Activated CD4-positive, alpha-beta T cell treated with anti-CD3 and anti-CD28 coated beads, Interleukin-2, amount 10 ng/mL, durations not matched to agents 24 days and 14 days (primary cell): ENCODE results near the gene PLD5. TPM values are rescaled to one million over a fixed set of nuclear protein-coding genes. Genes with fewer than 3 reads are reported as not detected.
"Not testable (repeated sequence)": the region's sequence is repeated elsewhere in the genome, so short reads cannot be mapped to it uniquely, and the experiment has no call there.

ENCODE experiments used
- DNase-seq: peaks from one replicate; pipeline ENCODE4 v3.0.0; 2022
- H3K27ac Mint-ChIP-seq: one replicate; pipeline ENCODE4 v1.8.0; 2022; ENCODE audit warnings: mild to moderate bottlenecking, mixed read lengths
- H3K27me3 Mint-ChIP-seq: one replicate; pipeline ENCODE4 v1.8.0; 2022; ENCODE audit warnings: mixed read lengths
- H3K36me3 Mint-ChIP-seq: one replicate; pipeline ENCODE4 v1.8.0; 2022; ENCODE audit warnings: low read depth, mild to moderate bottlenecking, mixed read lengths
- H3K4me1 Mint-ChIP-seq: one replicate; pipeline ENCODE4 v1.8.0; 2021; ENCODE audit warnings: mixed read lengths
- H3K4me3 Mint-ChIP-seq: one replicate; pipeline ENCODE4 v1.8.0; 2022; ENCODE audit warnings: mild to moderate bottlenecking, moderate library complexity, mixed read lengths
- H3K9me3 Mint-ChIP-seq: one replicate; pipeline ENCODE4 v1.8.0; 2021; ENCODE audit warnings: mixed read lengths
- intact Hi-C: fragments of 100-400 bp; cut with micrococcal nuclease; formaldehyde crosslinking; loops from one replicate; pipeline ENCODE4 v1.15.1; 2023
- total RNA-seq: library from RNA; stranded (reverse); gene quantifications from 2 replicates; pipeline ENCODE4 v1.2.3, GENCODE V29; 2022

PLD5 gene
- total RNA-seq, 1 donor from 2014 or later = not detected

- no peaks in the 10 kb centered on the region for H3K4me1 Mint-ChIP-seq
- no peak overlapping the region for H3K4me3 Mint-ChIP-seq
- no peak for DNase-seq
- no peaks in the 10 kb centered on the region for H3K27me3 Mint-ChIP-seq
- H3K27ac Mint-ChIP-seq = no peak overlapping the region
- intact Hi-C loops = no loop called here
- no peaks in the 10 kb centered on the region for H3K9me3 Mint-ChIP-seq
- H3K36me3 Mint-ChIP-seq = no peaks in the 10 kb centered on the region
These were observed 281.0 kb downstream of the PLD5 start for GRCh38 chr1:242243472-242243871.

- Mint-ChIP-seq H3K36me3 (no peaks in the 10 kb centered on the region), H3K27me3 (no peaks in the 10 kb centered on the region), H3K4me1 (no peaks in the 10 kb centered on the region), H3K27ac (no peak overlapping the region), H3K9me3 (no peaks in the 10 kb centered on the region), H3K4me3 (no peak overlapping the region)
- intact Hi-C loops = no loop called here
- DNase-seq = no peak
These were observed 281.5 kb downstream of the PLD5 start for GRCh38 chr1:242242983-242243382.

GRCh38 chr1:242241936-242242335 is 282.6 kb downstream of the PLD5 start:
- DNase-seq = no peak

DNA sequence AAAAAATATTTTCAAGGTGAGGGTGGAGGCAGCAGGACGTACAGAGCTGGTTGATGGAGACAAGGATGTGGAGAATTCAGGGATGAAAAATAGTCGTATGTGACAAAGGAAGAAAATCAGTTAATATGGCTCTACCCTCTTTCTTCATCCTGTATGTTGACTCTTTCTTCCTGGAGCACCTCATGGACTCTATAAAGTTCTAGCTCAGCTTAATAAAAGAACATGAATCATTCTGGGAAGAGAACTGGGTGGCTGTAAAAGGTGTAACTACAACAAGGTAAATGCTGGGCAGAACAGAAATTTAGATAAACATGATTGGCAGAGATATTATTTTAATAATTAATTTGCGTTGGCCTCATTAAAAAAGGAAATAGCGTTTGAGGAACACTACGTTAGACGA is 283.8 kb downstream of the PLD5 start:
- no peaks in the 10 kb centered on the region for H3K27me3 Mint-ChIP-seq
- H3K4me3 Mint-ChIP-seq = no peak overlapping the region
- intact Hi-C loops = no loop called here
- no peaks in the 10 kb centered on the region for H3K4me1 Mint-ChIP-seq
- H3K9me3 Mint-ChIP-seq = no peaks in the 10 kb centered on the region
- H3K27ac Mint-ChIP-seq = no peak overlapping the region
- H3K36me3 Mint-ChIP-seq = no peaks in the 10 kb centered on the region
- DNase-seq = no peak

More at GRCh38 chr1:242241936-242242335, 282.6 kb downstream of the PLD5 start:
- Mint-ChIP-seq H3K4me1 (no peaks in the 10 kb centered on the region), H3K4me3 (no peak overlapping the region), H3K9me3 (no peaks in the 10 kb centered on the region), H3K27ac (no peak overlapping the region), H3K27me3 (no peaks in the 10 kb centered on the region), H3K36me3 (no peaks in the 10 kb centered on the region)
- intact Hi-C loops = no loop called here

DNA sequence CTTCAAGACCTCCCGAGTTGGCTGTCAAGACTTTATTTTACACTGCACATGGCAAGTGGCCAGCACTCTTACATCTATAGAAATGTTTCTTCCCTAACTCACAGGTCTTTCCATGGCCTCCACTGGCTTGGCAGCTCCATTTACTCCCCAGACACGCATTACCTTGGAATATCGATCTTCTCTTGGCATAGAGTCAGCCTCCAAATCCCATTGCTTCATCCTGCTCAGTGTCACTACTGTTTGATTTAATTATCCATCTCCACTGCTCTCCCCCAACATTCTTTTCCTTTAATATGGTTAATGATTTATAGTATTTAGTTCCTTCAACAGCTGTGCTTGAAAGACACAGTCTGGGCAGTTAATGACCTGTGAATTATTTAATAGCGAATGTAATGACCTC is 284.4 kb downstream of the PLD5 start:
- H3K9me3 Mint-ChIP-seq = no peaks in the 10 kb centered on the region
- no peaks in the 10 kb centered on the region for H3K27me3 Mint-ChIP-seq
- DNase-seq = no peak
- H3K36me3 Mint-ChIP-seq = no peaks in the 10 kb centered on the region
- no peaks in the 10 kb centered on the region for H3K4me1 Mint-ChIP-seq
- intact Hi-C loops = no loop called here
- no peak overlapping the region for H3K27ac Mint-ChIP-seq
- H3K4me3 Mint-ChIP-seq = no peak overlapping the region

DNA sequence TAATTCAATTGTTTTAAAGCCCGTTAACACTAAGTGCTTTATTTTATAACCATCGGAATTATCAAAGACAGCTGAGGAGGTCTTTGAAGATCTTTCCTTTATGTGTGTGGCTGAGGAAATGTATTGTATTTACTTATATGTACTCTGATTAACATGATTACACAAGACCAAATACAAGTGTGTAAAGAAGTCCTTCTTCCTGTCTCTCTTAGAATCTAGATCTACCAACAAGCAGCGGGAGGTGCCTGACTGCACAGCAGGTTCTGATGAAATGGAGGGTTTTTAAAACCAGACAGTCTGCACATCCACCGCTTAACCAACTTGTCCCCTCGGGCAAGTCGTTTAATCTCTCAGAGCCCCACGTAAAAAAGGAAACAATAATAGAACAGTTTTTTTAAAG is 285.1 kb downstream of the PLD5 start:
- Mint-ChIP-seq H3K4me1 (no peaks in the 10 kb centered on the region), H3K27ac (no peak overlapping the region), H3K27me3 (no peaks in the 10 kb centered on the region), H3K9me3 (no peaks in the 10 kb centered on the region), H3K4me3 (no peak overlapping the region), H3K36me3 (no peaks in the 10 kb centered on the region)
- DNase-seq = peak; percentile 8
- intact Hi-C loops = no loop called here

DNA sequence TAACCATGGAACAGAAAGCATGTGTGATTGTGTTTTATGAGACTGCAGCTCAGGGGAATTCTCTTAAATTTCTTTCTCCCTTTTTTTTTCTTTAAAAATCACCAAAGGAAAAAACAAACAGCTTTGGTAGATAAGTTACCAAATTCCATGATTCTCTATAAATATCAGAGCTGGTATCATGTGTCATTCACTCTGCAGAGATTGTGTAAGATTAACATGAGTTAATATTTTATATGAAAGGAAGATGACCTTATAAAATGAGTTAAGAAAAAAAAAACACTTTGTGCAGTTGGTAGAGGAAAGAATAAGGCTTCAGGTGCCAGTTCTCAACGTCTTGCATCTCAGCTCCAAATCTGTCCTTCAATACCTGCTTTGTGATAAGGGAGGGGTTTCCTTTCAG is 287.4 kb downstream of the PLD5 start:
- intact Hi-C loops = no loop called here
- Mint-ChIP-seq H3K9me3 (no peaks in the 10 kb centered on the region), H3K4me1 (no peaks in the 10 kb centered on the region), H3K27ac (no peak overlapping the region), H3K36me3 (no peaks in the 10 kb centered on the region), H3K4me3 (no peak overlapping the region), H3K27me3 (no peaks in the 10 kb centered on the region)
- no peak for DNase-seq

DNA sequence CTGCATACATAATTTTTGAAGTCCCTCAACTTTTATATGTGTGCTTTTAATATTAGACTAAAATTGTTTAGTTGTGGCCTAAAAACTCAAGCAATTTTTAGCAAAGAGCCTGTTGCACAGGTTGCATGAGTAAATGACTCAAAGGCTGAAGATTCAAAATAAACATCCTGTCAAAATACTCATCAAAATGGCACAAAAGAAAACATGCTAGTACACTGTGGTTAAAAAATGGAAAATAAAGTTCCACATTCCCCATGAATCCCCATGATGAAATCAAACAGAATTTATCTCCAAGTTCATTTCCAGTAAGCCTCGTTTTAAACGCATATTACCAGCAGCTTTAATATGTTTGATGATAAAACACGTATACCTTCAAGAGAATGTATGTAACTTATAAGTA is 295.5 kb downstream of the PLD5 start:
- H3K9me3 Mint-ChIP-seq = no peaks in the 10 kb centered on the region
- no peak overlapping the region for H3K27ac Mint-ChIP-seq
- H3K36me3 Mint-ChIP-seq = no peaks in the 10 kb centered on the region
- no peak overlapping the region for H3K4me3 Mint-ChIP-seq
- H3K27me3 Mint-ChIP-seq = no peaks in the 10 kb centered on the region
- intact Hi-C loops = no loop called here
- H3K4me1 Mint-ChIP-seq = no peaks in the 10 kb centered on the region
- DNase-seq = no peak

DNA sequence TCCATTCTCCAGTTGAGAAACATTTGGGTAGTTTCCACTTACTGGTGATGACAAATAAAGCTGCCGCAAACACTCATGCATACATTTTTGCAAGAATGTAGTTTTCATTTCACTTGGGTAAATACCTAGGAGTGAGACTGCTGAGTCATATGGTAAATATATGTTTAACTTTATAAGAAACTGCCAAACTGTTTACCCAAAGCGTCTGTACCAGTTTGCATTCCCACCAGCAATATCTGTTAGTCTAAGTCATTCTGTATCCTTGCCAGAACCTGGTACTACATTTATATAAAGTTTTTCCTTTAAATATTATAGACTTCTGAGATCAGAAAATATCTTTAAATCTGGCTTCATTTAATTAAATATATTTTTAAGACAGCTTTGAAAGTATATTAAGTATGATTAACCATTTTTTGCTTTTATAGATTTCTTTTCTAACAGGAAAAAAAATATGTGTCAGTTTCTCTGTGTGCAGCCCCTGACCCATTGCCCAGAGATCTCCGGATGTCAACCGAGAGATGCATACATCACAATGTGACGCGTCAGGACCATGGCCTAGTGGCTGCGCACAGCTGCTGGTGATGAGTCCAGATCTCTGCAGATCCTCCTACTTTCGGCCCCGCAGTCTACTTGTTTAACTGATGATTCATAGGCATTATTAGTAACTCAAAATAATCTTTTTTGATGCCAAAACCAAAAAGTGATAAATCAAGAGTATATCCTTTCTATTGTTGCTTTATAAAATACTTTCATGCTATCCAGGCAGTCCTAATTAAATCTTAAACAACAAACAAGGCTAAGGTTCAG is 298.5 kb downstream of the PLD5 start:
- Mint-ChIP-seq H3K9me3 (no peaks in the 10 kb centered on the region), H3K27me3 (no peaks in the 10 kb centered on the region), H3K36me3 (no peaks in the 10 kb centered on the region), H3K27ac (no peak overlapping the region), H3K4me1 (no peaks in the 10 kb centered on the region), H3K4me3 (no peak overlapping the region)
- intact Hi-C loops = no loop called here
- DNase-seq = no peak

GRCh38 chr1:242224878-242225766 is 299.4 kb downstream of the PLD5 start:
- DNase-seq, H3K4me1 Mint-ChIP-seq: not testable (repeated sequence)

GRCh38 chr1:242224461-242224860 is 300.0 kb downstream of the PLD5 start:
- intact Hi-C loops = no loop called here
- no peaks in the 10 kb centered on the region for H3K9me3 Mint-ChIP-seq
- H3K27ac Mint-ChIP-seq = no peak overlapping the region
- no peaks in the 10 kb centered on the region for H3K36me3 Mint-ChIP-seq
- H3K27me3 Mint-ChIP-seq = no peaks in the 10 kb centered on the region
- no peak overlapping the region for H3K4me3 Mint-ChIP-seq
- DNase-seq = no peak
- H3K4me1 Mint-ChIP-seq = no peaks in the 10 kb centered on the region

More at GRCh38 chr1:242224878-242225766, 299.4 kb downstream of the PLD5 start:
- intact Hi-C loops, H3K36me3 Mint-ChIP-seq, H3K27ac Mint-ChIP-seq, H3K27me3 Mint-ChIP-seq, H3K4me3 Mint-ChIP-seq, H3K9me3 Mint-ChIP-seq: not testable (repeated sequence)

GRCh38 chr1:242219905-242220304 is 304.6 kb downstream of the PLD5 start:
- Mint-ChIP-seq H3K4me3 (no peak overlapping the region), H3K4me1 (no peaks in the 10 kb centered on the region), H3K27ac (no peak overlapping the region), H3K9me3 (peaks cover 4% of the 10 kb centered on the region), H3K36me3 (no peaks in the 10 kb centered on the region), H3K27me3 (no peaks in the 10 kb centered on the region)
- DNase-seq = no peak
- intact Hi-C loops = no loop called here

- Mint-ChIP-seq H3K27ac (no peak overlapping the region), H3K9me3 (peaks cover 4% of the 10 kb centered on the region), H3K4me3 (no peak overlapping the region), H3K27me3 (no peaks in the 10 kb centered on the region), H3K4me1 (no peaks in the 10 kb centered on the region), H3K36me3 (no peaks in the 10 kb centered on the region)
- no peak for DNase-seq
- intact Hi-C loops = no loop called here
These were observed 305.1 kb downstream of the PLD5 start for GRCh38 chr1:242219298-242219901.

- Mint-ChIP-seq H3K9me3 (peaks cover 4% of the 10 kb centered on the region), H3K4me3 (no peak overlapping the region)
- DNase-seq = no peak
These were observed 308.1 kb downstream of the PLD5 start for GRCh38 chr1:242216368-242216767.

More at GRCh38 chr1:242216368-242216767, 308.1 kb downstream of the PLD5 start:
- intact Hi-C loops = no loop called here
- H3K27ac Mint-ChIP-seq = no peak overlapping the region
- H3K4me1 Mint-ChIP-seq = no peaks in the 10 kb centered on the region
- no peaks in the 10 kb centered on the region for H3K36me3 Mint-ChIP-seq
- no peaks in the 10 kb centered on the region for H3K27me3 Mint-ChIP-seq
